ENCODE data around the gene SPATA6L.
A peak's percentile ranks its signal among the peaks of the same experiment; 100 is the strongest.

GRCh38 chr9:4666042-4666699 is at the start of gene SPATA6L:
- TF ChIP-seq CTCF (IDR thresholded peaks at IDR 0.05; ENCODE audit: low read length) (peak; percentile 24; the same call in 1 of the 2 replicates), EZH2 (IDR thresholded peaks at IDR 0.05; ENCODE audit: borderline replicate concordance, low read length) (no peak)
